ENCODE results near the gene NOS3.

NOS3 gene

DNA sequence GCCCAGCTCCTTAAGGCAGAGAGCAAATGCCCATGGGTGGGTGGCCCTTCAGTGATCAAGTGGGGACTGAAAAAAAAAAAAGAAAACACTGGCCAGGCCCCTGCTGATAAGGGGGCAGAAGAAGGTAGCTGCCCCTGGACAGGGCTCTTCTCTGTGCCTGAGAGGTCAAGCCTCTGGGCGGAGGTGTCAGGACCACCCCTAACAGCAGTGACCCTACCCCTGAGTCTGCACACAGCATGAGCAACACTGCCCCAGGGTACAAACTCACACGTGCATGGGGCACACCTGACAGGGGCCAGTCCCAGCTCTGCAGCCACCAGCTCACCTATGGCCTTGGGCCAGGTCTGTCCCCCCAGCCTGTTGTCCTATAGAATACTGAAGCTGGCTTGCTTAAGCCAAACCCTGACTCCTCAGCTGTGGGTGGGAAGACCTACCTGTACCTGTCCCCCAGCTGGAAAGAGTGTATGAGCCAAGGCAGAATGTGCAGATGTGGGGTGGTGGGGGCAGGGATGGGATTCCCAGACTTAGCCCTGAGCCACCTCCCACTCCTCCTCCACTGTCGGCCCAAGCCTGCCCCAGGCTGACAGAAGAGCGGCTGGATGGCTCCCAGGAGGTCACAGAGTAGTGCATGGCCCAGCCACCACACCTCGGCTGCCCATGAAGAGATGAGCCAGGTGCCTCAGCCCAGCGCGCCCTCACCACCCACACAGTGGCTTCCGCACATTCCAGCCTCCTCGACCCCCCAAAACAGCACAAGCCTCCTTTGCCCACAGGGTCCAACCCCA lies 36.4 kb upstream of the NOS3 start:
- no peak overlapping the region for H3K4me3 ChIP-seq (ENCODE audit: low read length)
- H3K9me3 ChIP-seq (ENCODE audit: control insufficient read depth, low read depth, low read length): no peaks in the 10 kb centered on the region
- H3K27ac ChIP-seq (ENCODE audit: low read length): no peak overlapping the region
- H3K36me3 ChIP-seq (ENCODE audit: control insufficient read depth, low read depth, low read length): no peaks in the 10 kb centered on the region
- H3K9ac ChIP-seq (ENCODE audit: low read length): no peak overlapping the region
- peaks cover 9% of the 10 kb centered on the region for H3K4me1 ChIP-seq (ENCODE audit: control insufficient read depth, low read depth, low read length)
- no peaks in the 10 kb centered on the region for H3K27me3 ChIP-seq (ENCODE audit: control insufficient read depth, insufficient read depth, low read length)

DNA sequence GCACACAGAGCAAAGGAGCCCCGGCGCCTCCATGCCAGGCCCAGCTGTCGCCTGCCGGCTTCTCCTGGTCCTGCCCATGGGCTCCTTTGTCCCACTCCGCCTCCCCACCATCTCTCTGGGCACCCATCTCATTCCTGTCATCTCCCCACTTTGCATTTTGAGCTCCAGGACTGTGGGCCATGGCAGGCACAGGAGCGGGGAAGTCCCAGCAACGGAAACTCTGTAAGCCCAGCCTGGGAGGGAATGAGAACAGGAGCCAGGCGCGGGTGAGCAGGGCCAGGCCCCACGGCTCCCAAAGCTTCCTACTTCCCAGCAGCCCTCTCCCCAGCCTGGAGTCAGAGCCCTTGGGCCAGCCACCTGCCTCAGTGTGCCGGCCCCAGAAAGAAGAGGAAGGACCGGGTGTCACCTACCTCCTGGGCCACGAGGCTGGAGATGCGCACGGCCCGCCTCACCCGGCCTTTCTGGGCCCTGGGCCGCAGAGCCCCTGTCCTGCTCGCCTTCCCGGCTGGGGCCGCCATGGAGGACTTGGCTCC lies 35.8 kb upstream of the NOS3 start:
- Histone ChIP-seq H3K9me3 (ENCODE audit: control insufficient read depth, low read depth, low read length) (no peaks in the 10 kb centered on the region), H3K4me1 (ENCODE audit: control insufficient read depth, low read depth, low read length) (peaks cover 4% of the 10 kb centered on the region), H3K9ac (ENCODE audit: low read length) (no peak overlapping the region), H3K27ac (ENCODE audit: low read length) (no peak overlapping the region), H3K27me3 (ENCODE audit: control insufficient read depth, insufficient read depth, low read length) (no peaks in the 10 kb centered on the region), H3K4me3 (ENCODE audit: low read length) (no peak overlapping the region), H3K36me3 (ENCODE audit: control insufficient read depth, low read depth, low read length) (no peaks in the 10 kb centered on the region)

DNA sequence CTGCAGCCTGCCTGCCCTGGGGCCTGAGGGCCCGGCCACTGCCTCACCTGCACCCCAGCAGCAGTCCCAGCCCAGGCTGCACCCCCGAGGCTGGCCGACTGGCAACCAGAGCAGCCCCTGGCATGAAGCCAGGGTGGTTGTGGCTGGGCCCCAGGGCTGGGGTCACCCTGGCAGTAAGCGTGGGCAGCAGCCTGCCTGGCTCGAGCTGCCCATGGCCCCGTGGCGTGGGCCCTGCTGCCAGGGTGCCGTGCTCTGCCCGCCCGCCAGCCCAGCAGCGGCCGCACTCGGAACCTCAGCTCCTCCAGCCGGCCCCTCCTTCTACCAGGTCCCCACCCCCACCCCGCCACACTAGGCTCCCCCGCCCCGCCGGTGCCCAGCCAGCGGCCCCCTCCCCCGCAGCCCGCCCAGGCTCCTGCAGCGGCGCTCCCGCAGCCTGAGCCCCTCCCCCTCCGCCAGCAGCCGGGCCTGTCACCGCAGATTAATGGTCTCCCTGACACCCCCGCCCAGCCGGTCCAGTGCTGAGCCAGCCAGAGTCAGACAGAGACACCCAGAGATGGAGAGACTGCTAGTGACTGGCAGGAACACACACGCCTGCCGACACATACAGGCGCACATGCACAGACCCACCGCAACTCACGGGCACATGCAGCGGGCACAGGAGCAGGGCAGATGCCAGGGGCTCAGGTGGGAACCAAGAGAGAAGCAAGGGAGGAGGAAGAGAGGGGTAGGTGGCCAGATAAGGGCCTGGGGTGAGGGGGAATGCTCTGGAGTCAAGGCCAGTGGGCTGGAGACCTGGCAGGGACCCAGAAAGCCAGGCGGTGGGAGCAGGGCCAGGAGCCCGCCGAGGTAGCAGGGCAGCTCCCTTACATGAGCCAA lies 35.1 kb upstream of the NOS3 start:
- no peaks in the 10 kb centered on the region for H3K27me3 ChIP-seq (ENCODE audit: control insufficient read depth, insufficient read depth, low read length)
- no peak overlapping the region for H3K27ac ChIP-seq (ENCODE audit: low read length)
- H3K9me3 ChIP-seq (ENCODE audit: control insufficient read depth, low read depth, low read length): no peaks in the 10 kb centered on the region
- H3K4me1 ChIP-seq (ENCODE audit: control insufficient read depth, low read depth, low read length): peaks cover 4% of the 10 kb centered on the region
- no peaks in the 10 kb centered on the region for H3K36me3 ChIP-seq (ENCODE audit: control insufficient read depth, low read depth, low read length)
- no peak overlapping the region for H3K4me3 ChIP-seq (ENCODE audit: low read length)
- no peak overlapping the region for H3K9ac ChIP-seq (ENCODE audit: low read length)

DNA sequence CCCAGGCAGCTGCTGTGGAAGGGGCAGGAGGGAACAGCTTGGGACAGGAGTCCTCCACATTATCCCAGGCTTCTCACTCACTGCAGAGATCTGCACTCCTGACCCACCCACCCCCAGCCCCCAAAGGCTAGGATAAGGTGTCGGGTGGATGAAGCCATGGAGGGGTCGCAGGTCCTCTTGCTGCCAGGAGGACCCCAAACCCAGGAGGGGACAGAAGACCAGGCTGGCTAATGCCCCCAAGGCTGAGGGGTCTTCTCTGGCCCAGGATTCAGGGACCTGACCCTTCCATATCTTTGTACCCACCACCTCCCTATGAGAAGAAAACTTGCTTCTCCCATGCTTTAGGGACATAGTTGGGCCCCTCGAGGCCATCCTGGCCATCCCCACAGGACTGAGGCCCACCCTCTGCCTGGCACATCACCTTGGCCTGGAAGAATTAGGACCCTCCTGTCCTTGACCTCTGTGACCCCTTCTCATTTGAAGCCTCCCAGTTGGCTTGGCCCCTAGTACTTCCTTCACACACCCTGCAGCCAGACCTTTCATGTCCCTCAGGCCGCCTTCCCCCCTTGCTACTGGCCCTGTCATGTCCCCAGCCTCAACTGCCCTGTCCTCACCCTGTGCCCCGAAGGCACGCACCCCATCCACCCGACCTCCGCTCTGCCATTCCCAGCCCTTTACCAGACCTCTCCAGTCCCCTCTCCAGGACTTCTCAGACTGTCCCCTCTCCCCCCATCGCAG lies 34.3 kb upstream of the NOS3 start:
- no peak overlapping the region for H3K27ac ChIP-seq (ENCODE audit: low read length)
- no peaks in the 10 kb centered on the region for H3K9me3 ChIP-seq (ENCODE audit: control insufficient read depth, low read depth, low read length)
- H3K4me1 ChIP-seq (ENCODE audit: control insufficient read depth, low read depth, low read length): peaks cover 4% of the 10 kb centered on the region
- no peaks in the 10 kb centered on the region for H3K36me3 ChIP-seq (ENCODE audit: control insufficient read depth, low read depth, low read length)
- no peak overlapping the region for H3K9ac ChIP-seq (ENCODE audit: low read length)
- H3K27me3 ChIP-seq (ENCODE audit: control insufficient read depth, insufficient read depth, low read length): no peaks in the 10 kb centered on the region
- no peak overlapping the region for H3K4me3 ChIP-seq (ENCODE audit: low read length)

DNA sequence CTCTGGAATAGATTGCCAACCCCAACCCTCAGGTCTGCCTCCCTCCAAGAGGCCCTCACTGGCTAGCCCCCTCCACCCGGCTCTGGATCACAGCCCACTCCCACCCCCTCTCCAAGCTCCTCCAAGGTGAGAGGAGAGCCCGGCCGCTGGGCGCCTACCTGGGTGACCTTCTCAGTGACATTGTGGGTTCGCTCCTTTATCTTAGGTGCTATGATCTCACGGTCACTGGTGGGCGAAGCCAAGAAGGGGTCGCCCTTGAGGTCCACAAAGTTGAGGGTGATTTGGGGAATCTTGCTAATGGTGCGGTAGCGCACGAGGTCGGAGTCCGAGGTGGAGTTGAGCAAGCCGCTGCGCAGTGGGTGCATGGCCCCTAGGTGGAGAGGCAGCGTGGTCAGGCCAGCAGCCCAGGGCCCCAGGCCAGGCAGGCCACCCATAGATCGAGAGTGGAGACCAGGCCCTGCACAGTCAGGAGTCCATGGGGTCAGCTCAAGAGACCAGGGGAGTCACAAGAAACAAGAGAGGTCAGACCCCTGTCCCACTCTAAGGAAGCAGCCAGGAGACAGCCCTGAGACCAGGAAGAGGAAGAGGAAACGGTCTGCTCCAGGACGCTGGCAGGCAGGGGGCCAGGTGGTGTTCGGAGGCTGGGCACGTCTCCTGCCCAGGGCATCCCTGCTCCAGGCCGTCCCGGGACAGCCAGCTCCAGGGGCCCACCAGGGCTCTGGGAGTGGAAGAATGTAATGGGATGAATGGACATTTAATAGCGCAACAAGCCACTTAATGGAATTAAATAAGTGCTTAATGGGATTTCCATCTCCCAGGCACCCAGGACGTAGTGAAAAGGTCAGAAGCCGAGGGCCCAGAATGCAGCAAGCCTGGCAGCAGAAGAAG lies 33.4 kb upstream of the NOS3 start:
- Histone ChIP-seq H3K36me3 (ENCODE audit: control insufficient read depth, low read depth, low read length) (no peaks in the 10 kb centered on the region), H3K27me3 (ENCODE audit: control insufficient read depth, insufficient read depth, low read length) (no peaks in the 10 kb centered on the region), H3K9ac (ENCODE audit: low read length) (no peak overlapping the region), H3K4me1 (ENCODE audit: control insufficient read depth, low read depth, low read length) (peaks cover 4% of the 10 kb centered on the region), H3K9me3 (ENCODE audit: control insufficient read depth, low read depth, low read length) (no peaks in the 10 kb centered on the region), H3K4me3 (ENCODE audit: low read length) (no peak overlapping the region), H3K27ac (ENCODE audit: low read length) (no peak overlapping the region)

DNA sequence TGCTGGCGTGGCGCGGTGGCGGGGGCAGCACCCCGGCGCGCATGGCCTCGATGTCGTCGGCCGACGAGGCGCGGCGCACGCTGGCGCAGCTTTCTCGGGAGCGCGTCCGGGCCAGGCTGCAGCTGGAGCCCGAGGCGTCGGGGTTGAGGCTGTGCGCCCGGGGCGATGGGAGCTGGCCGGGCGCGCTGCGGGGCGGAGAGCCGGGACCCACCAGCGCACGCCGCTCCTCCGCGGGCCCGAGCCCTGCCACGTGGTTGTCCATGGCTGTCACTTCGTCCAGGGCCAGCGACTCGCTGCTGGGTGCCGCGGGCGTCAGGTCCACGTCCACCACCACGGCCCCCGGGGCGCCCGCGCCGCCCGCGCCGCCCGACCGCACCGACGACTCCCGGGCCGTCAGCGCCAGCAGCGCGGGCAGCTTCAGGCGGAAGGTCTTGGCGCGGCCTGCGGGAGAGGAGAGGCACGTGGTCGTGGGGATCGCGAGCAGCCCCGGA lies 32.7 kb upstream of the NOS3 start:
- Histone ChIP-seq H3K4me1 (ENCODE audit: control insufficient read depth, low read depth, low read length) (peaks cover 4% of the 10 kb centered on the region), H3K27ac (ENCODE audit: low read length) (no peak overlapping the region), H3K36me3 (ENCODE audit: control insufficient read depth, low read depth, low read length) (no peaks in the 10 kb centered on the region), H3K9ac (ENCODE audit: low read length) (no peak overlapping the region), H3K4me3 (ENCODE audit: low read length) (no peak overlapping the region), H3K27me3 (ENCODE audit: control insufficient read depth, insufficient read depth, low read length) (no peaks in the 10 kb centered on the region), H3K9me3 (ENCODE audit: control insufficient read depth, low read depth, low read length) (no peaks in the 10 kb centered on the region)

DNA sequence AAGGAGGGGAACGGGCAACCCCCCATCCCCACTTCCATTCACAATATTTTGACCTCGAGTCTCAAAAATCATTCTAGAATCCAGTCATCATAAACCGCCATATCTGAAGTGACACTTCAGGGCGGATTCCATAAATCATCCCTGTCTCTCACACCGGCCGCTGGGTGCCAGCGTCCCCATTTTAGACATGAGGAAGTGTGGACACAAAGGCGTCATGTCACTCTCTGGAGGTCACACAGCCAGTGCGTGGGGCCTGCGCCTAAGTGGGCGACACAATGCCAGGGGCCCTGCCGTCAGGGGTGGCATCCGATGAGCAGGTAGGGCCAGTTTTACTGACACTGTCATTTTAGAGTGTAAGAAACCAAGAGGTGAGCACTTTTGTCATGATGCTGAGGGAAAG lies 32.2 kb upstream of the NOS3 start:
- Histone ChIP-seq H3K4me1 (ENCODE audit: control insufficient read depth, low read depth, low read length) (peaks cover 4% of the 10 kb centered on the region), H3K9me3 (ENCODE audit: control insufficient read depth, low read depth, low read length) (no peaks in the 10 kb centered on the region), H3K27me3 (ENCODE audit: control insufficient read depth, insufficient read depth, low read length) (no peaks in the 10 kb centered on the region), H3K36me3 (ENCODE audit: control insufficient read depth, low read depth, low read length) (no peaks in the 10 kb centered on the region), H3K27ac (ENCODE audit: low read length) (no peak overlapping the region), H3K4me3 (ENCODE audit: low read length) (no peak overlapping the region), H3K9ac (ENCODE audit: low read length) (no peak overlapping the region)

DNA sequence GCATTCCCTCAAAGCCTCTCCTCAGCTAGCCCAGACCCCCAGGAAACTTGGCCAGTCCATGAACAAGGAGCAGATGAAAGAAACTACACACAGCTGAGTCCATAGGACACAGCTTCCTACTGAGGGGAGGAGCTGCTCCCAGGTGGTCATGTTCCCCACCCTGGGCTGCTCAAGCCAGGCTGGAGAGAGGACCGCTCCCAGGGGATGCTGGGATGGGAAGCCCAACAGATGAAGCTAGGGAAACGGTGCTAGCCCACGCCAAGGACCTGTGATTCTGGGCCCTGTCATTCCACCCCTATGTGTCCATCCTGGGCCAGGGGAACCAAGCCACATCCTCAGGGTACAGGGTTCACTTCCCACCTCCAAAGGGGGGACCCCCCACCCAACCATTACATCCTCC lies 31.7 kb upstream of the NOS3 start:
- Histone ChIP-seq H3K4me3 (ENCODE audit: low read length) (no peak overlapping the region), H3K27me3 (ENCODE audit: control insufficient read depth, insufficient read depth, low read length) (no peaks in the 10 kb centered on the region), H3K9me3 (ENCODE audit: control insufficient read depth, low read depth, low read length) (no peaks in the 10 kb centered on the region), H3K4me1 (ENCODE audit: control insufficient read depth, low read depth, low read length) (peaks cover 4% of the 10 kb centered on the region), H3K27ac (ENCODE audit: low read length) (no peak overlapping the region), H3K9ac (ENCODE audit: low read length) (no peak overlapping the region), H3K36me3 (ENCODE audit: control insufficient read depth, low read depth, low read length) (no peaks in the 10 kb centered on the region)

DNA sequence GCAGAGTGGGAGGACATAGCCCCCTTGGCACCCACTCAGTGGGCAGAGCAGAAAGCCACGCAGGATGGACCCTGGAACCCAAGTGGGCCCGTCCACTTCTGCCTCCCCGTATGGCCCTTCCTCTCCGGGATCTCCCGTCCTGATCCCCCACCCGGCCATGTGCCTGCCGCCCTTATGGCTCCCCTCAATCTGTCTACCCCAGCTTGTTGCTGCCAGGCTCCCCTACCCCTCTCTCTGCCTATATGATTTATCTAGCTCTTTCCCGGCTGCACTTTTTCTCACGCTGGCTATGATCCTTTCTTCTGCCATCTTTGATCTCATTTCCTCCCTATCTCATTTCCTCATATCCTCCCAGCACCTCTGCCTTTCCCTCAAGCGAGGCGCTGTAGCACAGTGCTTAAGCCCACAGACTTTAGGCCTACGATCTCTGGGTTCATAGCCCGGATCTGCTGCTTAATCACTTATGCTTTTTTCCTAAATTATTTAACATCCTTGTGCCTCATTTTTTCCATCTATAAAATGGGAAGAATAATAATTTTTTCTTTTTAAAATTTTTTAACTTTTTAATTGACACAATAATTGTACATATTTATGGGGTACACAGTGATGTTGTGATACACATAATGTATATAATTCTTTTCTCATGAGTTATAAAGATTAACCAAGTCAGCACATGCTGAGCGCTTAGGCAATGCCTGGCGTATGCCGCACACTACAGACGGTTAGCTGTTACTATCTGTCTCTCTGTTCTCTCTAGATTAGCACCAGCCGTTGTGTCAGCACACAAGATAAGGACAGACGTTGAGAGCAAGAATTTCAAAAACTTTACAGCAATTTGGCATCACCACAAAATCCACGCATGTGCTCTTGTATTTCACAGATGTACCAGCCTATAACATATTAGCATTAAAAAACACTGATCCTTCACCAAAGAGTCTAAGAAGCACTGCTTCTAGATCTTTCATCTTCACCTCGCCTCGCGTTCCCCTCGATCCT lies 30.8 kb upstream of the NOS3 start:
- no peaks in the 10 kb centered on the region for H3K36me3 ChIP-seq (ENCODE audit: control insufficient read depth, low read depth, low read length)
- H3K9ac ChIP-seq (ENCODE audit: low read length): no peak overlapping the region
- no peaks in the 10 kb centered on the region for H3K27me3 ChIP-seq (ENCODE audit: control insufficient read depth, insufficient read depth, low read length)
- no peak overlapping the region for H3K4me3 ChIP-seq (ENCODE audit: low read length)
- H3K27ac ChIP-seq (ENCODE audit: low read length): no peak overlapping the region
- H3K9me3 ChIP-seq (ENCODE audit: control insufficient read depth, low read depth, low read length): no peaks in the 10 kb centered on the region
- H3K4me1 ChIP-seq (ENCODE audit: control insufficient read depth, low read depth, low read length): peaks cover 4% of the 10 kb centered on the region

All from iPS-18a (cell line).